ENCODE results near the gene PPP1R9B.

GRCh38 chr17:50188531-50188920 is 38.0 kb upstream of the PPP1R9B start:
- TF ChIP-seq POLR2AphosphoS5 (IDR thresholded peaks at IDR 0.05) (no peak), CTCF (IDR thresholded peaks at IDR 0.05) (no peak)

Measured in esophagus muscularis mucosa (tissue), 3 donors.